Activated gamma-delta T cell treated with Interleukin-2 at 50 U/mL for 16 hours (primary cell): ENCODE results near the gene SYNPO2.
"Not testable (repeated sequence)": the region's sequence is repeated elsewhere in the genome, so short reads cannot be mapped to it uniquely, and the experiment has no call there.

Source experiments
- DNase-seq: peaks from one replicate; pipeline ENCODE4 v3.0.0-alpha.2; 2020

The SYNPO2 gene

GRCh38 chr4:119038116-119038841, 149.6 kb downstream of the SYNPO2 start:
- no peak for DNase-seq

GRCh38 chr4:119039160-119039559, 150.5 kb downstream of the SYNPO2 start:
- no peak for DNase-seq

- DNase-seq, result no peak
Observed at GRCh38 chr4:119039779-119040178, 151.1 kb downstream of the SYNPO2 start.

GRCh38 chr4:119040261-119040660, 151.6 kb downstream of the SYNPO2 start:
- DNase-seq, result no peak

DNA sequence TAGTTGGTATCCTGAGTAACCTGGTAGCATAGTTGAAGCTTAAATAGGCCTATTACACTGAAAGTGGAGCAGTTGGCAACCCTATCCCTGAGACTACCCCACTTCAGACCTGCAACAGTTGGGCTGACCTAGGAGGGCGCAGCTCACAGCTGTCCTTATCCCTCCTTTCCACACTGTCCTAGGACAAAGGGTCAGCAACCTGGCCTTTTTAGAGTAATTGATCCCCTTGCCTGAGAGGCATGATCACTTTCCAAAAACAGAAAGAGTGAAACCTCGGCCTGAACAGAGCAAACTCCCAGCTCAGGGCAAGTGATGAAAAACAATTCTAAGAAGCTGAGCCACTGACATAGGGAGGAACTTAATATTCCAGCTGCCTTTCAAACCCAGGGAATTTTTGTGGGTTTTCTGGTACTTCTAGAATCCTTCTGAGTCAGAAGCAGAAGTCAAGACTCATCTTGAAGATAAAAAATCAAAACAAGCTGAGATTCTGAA, 152.1 kb downstream of the SYNPO2 start:
- DNase-seq, result no peak

DNA sequence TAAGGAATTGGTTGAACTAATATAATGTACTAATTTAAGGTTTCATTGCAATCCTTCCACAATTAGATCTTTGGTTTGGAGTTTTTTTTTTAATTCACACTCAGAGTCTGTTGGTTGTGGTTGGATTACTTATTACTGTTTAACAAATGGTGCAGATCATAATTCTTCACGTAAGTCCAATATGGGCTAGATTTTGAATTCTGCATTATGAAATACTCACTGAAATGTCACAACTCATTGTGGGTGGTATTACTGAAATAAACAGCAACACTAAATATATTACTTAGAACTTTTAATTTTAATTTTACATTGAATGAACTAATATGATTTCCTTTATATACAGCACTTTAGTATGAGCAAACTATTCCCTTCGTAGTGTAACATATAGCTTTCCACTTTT, 152.7 kb downstream of the SYNPO2 start:
- DNase-seq, result no peak

DNA sequence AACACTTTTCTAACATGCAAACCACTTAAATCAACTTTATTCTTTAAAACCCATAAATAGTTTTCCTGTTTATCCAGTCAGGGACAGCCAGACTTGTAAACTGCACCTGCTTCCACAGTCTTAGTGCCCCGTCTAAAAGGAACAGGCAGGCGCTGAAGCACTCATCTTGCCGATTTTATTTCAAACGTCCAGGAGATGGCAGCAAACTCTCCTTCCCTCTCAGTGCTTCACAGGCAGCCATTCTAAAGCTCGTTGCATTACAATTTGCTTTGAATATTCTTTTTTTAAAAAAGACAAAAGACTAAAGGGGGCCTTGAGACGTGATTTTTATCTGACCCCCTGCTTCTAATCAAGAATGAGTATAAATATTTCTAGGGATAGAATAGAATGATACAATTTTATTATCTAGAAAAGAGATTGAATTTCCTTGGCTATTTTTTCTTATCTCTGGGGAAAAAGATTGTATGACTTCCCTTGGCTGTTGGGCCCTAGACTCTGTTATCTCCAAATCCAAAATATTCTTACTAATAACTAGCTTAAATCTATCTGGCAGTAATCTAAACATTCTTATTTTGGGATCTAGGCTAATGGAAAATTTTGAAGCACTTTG, 153.4 kb downstream of the SYNPO2 start:
- peak; percentile 55 for DNase-seq

- no peak for DNase-seq
Observed at GRCh38 chr4:119046263-119046662, 157.6 kb downstream of the SYNPO2 start.

DNA sequence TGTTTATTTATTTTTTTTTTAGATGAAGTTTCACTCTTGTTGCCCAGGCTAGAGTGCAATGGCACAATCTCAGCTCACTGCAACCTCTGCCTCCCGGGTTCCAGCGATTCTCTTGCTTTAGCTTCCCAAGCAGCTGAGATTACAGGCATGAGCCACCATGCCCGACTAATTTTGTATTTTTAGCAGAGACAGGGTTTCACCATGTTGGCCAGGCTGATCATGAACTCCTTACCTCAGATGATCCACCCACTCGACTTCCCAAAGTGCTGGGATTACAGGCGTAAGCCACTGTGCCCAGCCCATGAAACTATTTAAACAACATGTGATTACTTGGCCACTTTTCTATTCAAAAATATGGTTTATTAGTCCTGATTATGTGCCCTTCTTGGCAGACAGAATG, 158.4 kb downstream of the SYNPO2 start:
- not testable (repeated sequence) for DNase-seq

DNA sequence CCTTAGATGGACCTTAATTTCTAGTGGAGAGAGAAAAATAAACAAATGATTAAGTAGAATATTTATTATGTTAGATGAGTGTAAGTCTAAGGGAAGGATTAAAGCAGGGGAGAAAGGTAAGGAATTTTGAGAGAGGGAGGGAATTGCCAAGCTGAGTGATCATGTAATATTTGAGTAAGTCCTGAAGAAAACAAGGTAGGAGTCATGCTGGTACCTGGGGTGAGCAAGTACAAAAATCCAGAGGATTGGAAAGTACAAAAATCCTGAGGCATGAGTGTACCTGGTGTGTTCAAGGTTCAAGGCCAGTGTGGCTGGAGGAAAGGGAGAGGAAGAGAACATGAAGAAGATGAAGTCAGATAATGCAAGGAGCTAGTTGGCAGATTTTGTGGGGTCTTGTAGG, 159.8 kb downstream of the SYNPO2 start:
- no peak for DNase-seq

DNA sequence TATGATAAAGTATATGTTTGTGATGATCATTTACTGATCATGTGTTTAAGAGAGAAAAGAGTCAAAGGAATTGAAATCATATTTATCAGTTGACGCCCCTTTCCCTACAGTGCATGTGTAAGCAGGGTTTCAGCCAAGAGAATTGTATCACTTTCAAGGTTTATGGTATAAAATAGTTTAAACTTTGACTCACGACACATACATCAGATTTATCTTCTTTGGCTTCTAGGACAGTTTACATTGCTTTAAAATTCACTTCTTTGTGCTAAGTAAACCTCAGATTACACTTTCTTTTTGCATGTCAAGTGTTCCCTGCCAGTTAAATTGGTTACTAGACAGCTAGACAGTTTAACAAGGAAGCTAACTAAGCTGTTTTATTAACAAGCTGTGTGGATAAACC, 160.7 kb downstream of the SYNPO2 start:
- no peak for DNase-seq

DNA sequence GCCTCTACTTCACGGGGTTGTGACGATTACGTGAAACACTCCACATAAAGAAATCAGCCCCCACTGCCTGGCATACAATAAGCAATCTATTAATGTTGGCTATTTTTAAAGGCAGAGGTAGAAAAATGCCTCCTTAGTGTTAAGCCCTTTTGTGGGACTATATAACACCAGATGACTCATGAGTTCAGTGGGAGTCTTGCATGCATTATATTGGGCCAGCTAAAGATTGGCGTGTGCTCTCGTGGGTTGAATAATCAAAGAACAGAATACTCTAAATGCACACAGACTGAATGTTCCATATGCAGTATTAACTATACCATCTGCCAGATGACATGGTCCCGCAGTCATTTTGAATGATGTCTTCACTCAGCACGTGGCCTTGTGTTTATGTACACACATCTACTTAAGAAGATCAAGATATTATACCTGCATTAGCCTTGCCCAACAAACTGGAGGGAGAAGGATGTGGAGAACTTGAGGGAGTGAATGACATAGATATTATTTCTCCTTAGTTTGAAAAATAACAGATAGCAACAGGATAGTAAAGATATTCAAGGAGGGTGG, 162.0 kb downstream of the SYNPO2 start:
- no peak for DNase-seq

- no peak for DNase-seq
Observed at GRCh38 chr4:119053245-119053644, 164.6 kb downstream of the SYNPO2 start.

GRCh38 chr4:119053997-119054396, 165.3 kb downstream of the SYNPO2 start:
- no peak for DNase-seq

GRCh38 chr4:119057417-119057816, 168.8 kb downstream of the SYNPO2 start:
- DNase-seq, result no peak

DNA sequence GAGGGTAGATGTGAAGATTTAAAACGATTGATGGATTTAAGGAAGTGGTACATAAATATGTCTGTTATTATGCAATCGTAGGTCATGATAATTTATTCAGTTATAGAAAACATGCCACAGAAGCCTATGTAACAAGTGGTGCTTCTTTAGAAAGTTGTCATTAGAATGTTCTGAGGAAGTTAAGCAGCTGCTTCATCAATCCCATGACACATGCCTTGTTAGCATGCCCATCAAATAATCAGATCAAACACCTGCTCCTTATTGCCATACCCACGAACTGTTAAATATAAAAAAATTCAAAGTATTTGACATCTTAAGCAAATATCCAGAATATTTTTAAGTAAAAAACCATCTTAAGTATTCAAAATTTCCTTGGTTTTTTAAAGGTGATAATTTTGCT, 170.6 kb downstream of the SYNPO2 start:
- no peak for DNase-seq

DNA sequence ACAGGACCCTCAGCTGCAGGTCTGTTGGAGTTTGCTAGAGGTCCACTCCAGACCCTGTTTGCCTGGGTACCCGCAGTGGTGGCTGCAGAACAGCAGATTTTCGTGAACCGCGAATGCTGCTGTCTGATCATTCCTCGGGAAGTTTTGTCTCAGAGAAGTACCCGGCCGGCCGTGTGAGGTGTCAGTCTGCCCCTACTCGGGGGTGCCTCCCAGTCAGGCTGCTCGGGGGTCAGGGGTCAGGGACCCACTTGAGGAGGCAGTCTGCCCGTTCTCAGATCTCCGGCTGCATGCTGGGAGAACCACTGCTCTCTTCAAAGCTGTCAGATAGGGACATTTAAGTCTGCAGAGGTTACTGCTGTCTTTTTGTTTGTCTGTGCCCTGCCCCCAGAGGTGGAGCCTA, 178.5 kb downstream of the SYNPO2 start:
- not testable (repeated sequence) for DNase-seq

GRCh38 chr4:119067670-119068360, 179.2 kb downstream of the SYNPO2 start:
- not testable (repeated sequence) for DNase-seq

GRCh38 chr4:119068529-119068962, 179.9 kb downstream of the SYNPO2 start:
- DNase-seq, result no peak

DNA sequence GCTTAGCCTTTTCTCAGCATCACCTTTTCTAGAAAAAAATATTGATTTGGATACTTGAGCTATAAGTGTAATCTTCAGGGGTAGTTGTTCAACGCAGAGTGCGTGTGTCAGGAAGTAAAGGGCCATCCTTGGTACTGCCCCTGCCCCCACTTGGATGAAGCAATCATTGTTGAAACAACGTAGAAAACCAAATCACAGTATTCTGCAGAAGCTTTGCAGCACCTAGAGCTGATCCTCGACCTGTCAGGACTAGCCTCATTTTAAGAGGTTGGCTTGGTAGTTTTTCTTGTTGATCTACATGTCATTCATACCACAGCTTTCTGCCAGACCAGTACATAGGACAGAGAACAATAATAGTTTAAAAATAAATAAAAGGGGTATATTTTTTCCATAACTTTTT, 181.6 kb downstream of the SYNPO2 start:
- no peak for DNase-seq

GRCh38 chr4:119080721-119081541, 192.3 kb downstream of the SYNPO2 start:
- DNase-seq, result no peak

DNA sequence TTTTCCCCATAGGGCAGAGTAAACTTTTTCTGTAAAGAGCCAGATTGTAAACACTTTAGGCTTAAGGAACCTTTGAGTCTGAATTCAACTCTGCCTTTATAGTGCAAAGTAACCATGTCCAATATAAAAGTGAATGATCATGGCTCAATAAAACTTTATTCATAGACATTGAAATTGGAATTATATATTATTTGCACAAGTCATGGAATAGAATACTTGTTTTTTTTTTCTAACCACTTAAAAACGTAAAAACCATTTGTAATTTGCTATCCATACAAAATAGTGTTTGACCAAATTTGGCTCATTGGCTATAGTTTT, 192.8 kb downstream of the SYNPO2 start:
- DNase-seq, result no peak

- DNase-seq, result no peak
Observed at GRCh38 chr4:119081943-119082342, 193.3 kb downstream of the SYNPO2 start.
